ENCODE measurements around the gene XKR3.
"Not testable (repeated sequence)": the region's sequence is repeated elsewhere in the genome, so short reads cannot be mapped to it uniquely, and the experiment has no call there.

Gene XKR3

DNA sequence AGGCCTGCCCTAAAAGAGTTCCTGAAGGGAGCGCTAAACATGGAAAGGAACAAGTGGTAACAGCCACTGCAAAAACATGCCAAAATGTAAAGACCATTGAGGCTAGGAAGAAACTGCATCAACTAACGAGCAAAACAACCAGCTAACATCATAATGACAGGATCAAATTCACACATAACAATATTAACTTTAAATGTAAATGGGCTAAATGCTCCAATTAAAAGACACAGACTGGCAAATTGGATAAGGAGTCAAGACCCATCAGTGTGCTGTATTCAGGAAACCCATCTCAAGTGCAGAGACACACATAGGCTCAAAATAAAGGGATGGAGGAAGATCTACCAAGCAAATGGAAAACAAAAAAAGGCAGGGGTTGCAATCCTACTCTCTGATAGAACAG, 57.3 kb downstream of the XKR3 start:
- not testable (repeated sequence) for DNase-seq; H3K36me3 ChIP-seq (ENCODE audit: control insufficient read depth, insufficient read depth, low read length); H3K4me1 ChIP-seq (ENCODE audit: control insufficient read depth, insufficient read depth, low read length, poor library complexity, severe bottlenecking); H3K9me3 ChIP-seq (ENCODE audit: control insufficient read depth, low read length); H3K27ac ChIP-seq (ENCODE audit: insufficient read depth, low read length, poor library complexity, severe bottlenecking); H3K27me3 ChIP-seq (replicated peaks; ENCODE audit: control insufficient read depth, insufficient read depth, low read length, poor library complexity, severe bottlenecking); H3K4me3 ChIP-seq (ENCODE audit: insufficient read depth, low read depth, low read length, poor library complexity, severe bottlenecking)

DNA sequence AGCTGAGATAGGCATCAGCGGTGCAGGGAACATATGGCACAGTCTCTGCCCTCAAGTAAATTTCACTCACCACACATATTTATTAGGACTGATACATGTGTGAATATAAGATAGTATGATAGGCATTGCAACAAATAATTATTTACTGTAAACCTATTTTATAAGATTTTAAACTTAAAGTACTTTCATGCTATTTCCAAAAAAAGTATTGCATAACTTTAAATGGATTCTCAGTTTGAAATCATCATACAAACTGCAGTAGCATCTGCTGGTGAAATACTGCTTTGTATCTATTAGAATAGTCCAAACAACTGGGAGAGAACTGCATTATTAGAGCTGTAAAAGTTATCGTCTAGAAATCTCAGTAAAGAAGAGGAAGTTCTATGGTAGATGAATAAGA, 63.0 kb downstream of the XKR3 start:
- H3K4me1 ChIP-seq (ENCODE audit: control insufficient read depth, insufficient read depth, low read length, poor library complexity, severe bottlenecking); H3K27ac ChIP-seq (ENCODE audit: insufficient read depth, low read length, poor library complexity, severe bottlenecking); H3K9me3 ChIP-seq (ENCODE audit: control insufficient read depth, low read length); H3K27me3 ChIP-seq (replicated peaks; ENCODE audit: control insufficient read depth, insufficient read depth, low read length, poor library complexity, severe bottlenecking); H3K36me3 ChIP-seq (ENCODE audit: control insufficient read depth, insufficient read depth, low read length); H3K4me3 ChIP-seq (ENCODE audit: insufficient read depth, low read depth, low read length, poor library complexity, severe bottlenecking); DNase-seq: not testable (repeated sequence)

DNA sequence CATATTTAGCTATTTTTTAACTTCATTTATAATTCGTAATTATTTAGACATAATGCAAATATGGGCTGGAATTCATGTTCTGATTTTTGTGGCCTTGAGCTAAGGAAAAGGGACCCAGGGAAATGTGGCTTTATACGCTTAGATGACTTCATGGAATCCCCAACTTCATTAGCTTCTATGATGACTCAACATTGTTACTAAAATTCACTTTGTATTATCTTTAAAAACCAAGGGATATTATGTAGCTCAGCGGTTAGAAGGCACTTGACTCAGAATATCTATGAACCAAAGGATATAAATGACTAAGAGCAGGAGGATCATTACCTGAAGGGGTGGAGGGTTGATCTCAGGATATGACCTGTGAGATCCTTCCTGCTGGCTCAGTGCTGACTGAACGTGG, 64.8 kb downstream of the XKR3 start:
- H3K4me3 ChIP-seq (ENCODE audit: insufficient read depth, low read depth, low read length, poor library complexity, severe bottlenecking); H3K9me3 ChIP-seq (ENCODE audit: control insufficient read depth, low read length); H3K36me3 ChIP-seq (ENCODE audit: control insufficient read depth, insufficient read depth, low read length); DNase-seq; H3K27ac ChIP-seq (ENCODE audit: insufficient read depth, low read length, poor library complexity, severe bottlenecking); H3K27me3 ChIP-seq (replicated peaks; ENCODE audit: control insufficient read depth, insufficient read depth, low read length, poor library complexity, severe bottlenecking); H3K4me1 ChIP-seq (ENCODE audit: control insufficient read depth, insufficient read depth, low read length, poor library complexity, severe bottlenecking): not testable (repeated sequence)

DNA sequence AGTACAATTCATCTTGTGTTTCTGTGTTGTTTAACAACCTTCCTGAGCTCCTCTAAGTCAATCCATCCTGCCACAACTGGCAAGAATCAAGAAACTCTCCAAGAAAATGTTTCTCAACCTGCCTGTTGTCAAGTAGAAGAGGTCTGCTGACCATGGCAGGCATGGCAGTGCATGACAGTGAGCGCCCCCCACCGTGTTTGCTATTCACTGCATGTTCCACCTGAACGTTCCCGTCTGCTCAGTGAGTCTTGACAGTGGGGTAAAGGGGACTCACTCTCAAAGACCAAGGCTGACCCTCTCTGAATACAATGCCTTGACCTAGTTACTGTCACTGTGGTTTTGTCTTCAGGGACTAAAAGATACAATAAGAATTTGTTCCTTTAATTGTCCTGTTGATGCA, 75.9 kb downstream of the XKR3 start:
- not testable (repeated sequence) for H3K4me3 ChIP-seq (ENCODE audit: insufficient read depth, low read depth, low read length, poor library complexity, severe bottlenecking); H3K9me3 ChIP-seq (ENCODE audit: control insufficient read depth, low read length); H3K4me1 ChIP-seq (ENCODE audit: control insufficient read depth, insufficient read depth, low read length, poor library complexity, severe bottlenecking); H3K36me3 ChIP-seq (ENCODE audit: control insufficient read depth, insufficient read depth, low read length); DNase-seq; H3K27ac ChIP-seq (ENCODE audit: insufficient read depth, low read length, poor library complexity, severe bottlenecking); H3K27me3 ChIP-seq (replicated peaks; ENCODE audit: control insufficient read depth, insufficient read depth, low read length, poor library complexity, severe bottlenecking)

DNA sequence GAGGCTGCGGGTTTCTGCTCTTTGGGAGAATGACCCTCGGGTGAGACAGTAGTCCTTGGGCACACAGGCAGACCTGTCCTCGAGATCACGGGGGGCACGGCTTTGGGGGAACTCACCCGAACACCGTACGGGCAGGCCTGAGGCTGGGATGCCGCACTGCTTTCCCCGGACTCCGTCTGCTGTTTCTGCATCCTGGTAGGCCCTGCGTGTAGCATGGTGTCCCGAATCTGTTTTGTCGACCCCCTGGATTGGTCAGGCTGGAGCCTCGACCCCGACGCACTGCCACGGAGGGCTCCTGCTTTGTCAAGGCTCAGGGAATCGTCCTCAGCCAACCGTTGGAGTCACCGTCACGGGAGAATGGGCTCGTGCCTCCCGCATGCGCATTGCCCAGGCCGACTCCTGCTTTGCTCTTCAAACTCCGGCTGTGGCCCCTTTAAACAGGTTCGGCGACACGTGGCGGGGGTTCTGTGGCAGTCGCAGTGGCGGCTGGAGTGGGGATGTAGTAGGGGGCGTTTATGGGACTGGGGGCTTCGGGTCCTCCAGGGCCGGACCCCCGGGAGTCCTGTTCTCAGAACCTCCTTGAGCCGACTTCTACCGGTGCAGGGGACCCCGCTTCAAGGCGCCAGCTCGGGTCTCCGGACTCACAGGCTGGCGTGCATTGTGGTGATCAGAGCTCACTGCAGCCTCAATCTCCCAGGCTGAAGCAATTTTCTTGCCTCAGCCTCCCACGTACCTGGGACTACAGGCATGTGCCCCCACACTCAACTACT, 76.9 kb downstream of the XKR3 start:
- not testable (repeated sequence) for H3K4me1 ChIP-seq (ENCODE audit: control insufficient read depth, insufficient read depth, low read length, poor library complexity, severe bottlenecking); H3K36me3 ChIP-seq (ENCODE audit: control insufficient read depth, insufficient read depth, low read length); H3K9me3 ChIP-seq (ENCODE audit: control insufficient read depth, low read length); H3K27me3 ChIP-seq (replicated peaks; ENCODE audit: control insufficient read depth, insufficient read depth, low read length, poor library complexity, severe bottlenecking); DNase-seq; H3K27ac ChIP-seq (ENCODE audit: insufficient read depth, low read length, poor library complexity, severe bottlenecking); H3K4me3 ChIP-seq (ENCODE audit: insufficient read depth, low read depth, low read length, poor library complexity, severe bottlenecking)

DNA sequence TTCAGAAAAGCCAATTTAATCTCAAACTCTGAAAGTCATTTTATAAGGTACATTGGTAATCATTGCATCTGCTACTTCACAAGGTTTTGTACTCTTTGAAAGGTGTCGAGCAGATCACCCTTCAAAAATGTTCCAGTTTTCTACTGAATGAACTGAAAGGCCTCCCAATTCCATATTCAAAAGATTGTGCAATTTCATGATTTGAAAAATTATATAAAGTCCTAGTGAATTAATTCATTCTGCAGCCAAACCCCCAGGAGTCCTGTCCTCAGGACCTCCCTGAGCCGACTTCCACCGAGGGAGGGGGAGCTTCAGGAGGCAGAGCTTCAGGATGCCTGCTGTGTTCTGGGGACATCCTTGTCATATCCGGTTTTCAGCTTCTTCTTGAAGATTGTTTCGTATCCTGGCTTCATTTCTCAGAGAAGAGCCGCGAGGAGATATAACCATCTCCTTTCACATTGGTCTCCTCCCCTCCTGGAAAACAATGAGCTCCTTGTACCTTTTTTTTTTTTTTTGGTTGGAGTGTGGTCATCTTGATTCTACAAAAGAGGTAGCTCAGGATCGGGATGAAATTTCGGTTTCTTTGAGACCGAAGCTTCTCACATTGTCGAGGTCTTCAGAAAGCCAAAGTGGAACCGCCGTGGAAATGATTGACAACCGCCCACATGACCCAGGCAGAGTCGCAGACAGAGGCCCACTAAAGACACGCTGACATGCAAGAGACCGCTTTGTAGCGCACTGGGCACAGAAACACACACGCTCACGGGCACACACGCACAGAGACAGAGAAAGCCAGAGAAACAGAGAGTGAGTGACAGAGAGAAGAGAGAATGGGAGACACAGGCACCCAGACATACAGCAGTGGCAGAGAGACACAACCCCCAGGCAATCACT, 77.7 kb downstream of the XKR3 start:
- H3K4me1 ChIP-seq (ENCODE audit: control insufficient read depth, insufficient read depth, low read length, poor library complexity, severe bottlenecking); H3K27ac ChIP-seq (ENCODE audit: insufficient read depth, low read length, poor library complexity, severe bottlenecking): not testable (repeated sequence)

DNA sequence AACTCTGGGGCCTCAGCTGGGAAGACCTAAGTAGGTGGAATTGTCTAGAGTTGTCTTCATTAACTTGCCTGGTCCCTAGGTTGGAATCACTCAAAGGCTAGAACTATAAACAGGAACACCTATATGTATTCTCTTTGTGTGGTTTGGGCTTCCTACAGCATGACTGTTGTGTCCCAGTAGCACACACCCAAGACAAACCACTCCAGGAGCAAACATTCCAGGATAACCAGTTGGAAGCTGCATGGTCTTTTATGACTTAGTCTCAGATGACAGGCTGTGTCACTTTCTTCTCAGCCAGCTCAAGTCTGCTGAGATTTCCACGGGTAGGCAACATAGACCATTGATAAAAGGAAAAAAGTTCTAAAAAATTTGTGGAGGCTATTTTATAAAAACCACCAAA, 90.9 kb downstream of the XKR3 start:
- H3K9me3 ChIP-seq (ENCODE audit: control insufficient read depth, low read length); H3K27me3 ChIP-seq (replicated peaks; ENCODE audit: control insufficient read depth, insufficient read depth, low read length, poor library complexity, severe bottlenecking); H3K4me3 ChIP-seq (ENCODE audit: insufficient read depth, low read depth, low read length, poor library complexity, severe bottlenecking); H3K4me1 ChIP-seq (ENCODE audit: control insufficient read depth, insufficient read depth, low read length, poor library complexity, severe bottlenecking); DNase-seq; H3K36me3 ChIP-seq (ENCODE audit: control insufficient read depth, insufficient read depth, low read length); H3K27ac ChIP-seq (ENCODE audit: insufficient read depth, low read length, poor library complexity, severe bottlenecking): not testable (repeated sequence)

More for the DNA sequence above, 77.7 kb downstream of the XKR3 start:
- not testable (repeated sequence) for H3K9me3 ChIP-seq (ENCODE audit: control insufficient read depth, low read length); H3K36me3 ChIP-seq (ENCODE audit: control insufficient read depth, insufficient read depth, low read length); H3K4me3 ChIP-seq (ENCODE audit: insufficient read depth, low read depth, low read length, poor library complexity, severe bottlenecking); DNase-seq; H3K27me3 ChIP-seq (replicated peaks; ENCODE audit: control insufficient read depth, insufficient read depth, low read length, poor library complexity, severe bottlenecking)
